Measurements from ENCODE around the gene SEC61A1. TPM values are rescaled to one million over a fixed set of nuclear protein-coding genes. Genes with fewer than 3 reads are reported as not detected.

SEC61A1 gene
- total RNA-seq, 1 experiment from 2014 or later: 394 TPM

DNA sequence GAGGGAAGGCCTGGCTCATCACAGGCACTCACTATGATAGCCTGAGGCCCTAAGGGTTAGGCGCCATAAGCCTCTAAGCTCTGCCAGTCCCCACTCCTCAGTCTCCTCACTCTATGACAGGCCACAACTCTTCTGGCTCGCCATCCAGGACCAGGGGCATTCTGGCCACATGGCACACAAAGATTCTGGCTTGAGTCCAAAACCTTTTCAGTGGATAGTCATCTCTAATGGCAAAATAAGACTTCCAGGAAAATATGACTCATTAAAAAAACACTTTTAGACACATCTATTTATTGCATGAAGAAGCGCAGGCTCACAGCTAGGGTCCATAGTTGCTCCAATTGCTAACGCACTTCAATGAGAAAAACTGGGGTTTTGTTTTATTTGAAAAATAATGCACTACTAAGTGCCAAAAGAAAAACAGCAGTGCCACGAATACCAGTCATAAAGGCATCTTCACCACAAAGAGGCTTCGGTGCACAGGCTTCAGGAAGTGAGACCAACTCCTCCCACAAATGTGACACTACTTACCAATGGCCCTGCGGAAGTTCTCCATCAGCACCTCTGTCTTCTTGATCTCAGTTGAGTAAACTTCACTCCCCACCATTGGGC lies 60.2 kb downstream of the SEC61A1 start:
- no peaks in the 10 kb centered on the region for H3K9me3 Mint-ChIP-seq (ENCODE audit: low read depth, unreplicated experiment)
- intact Hi-C loops (cut with micrococcal nuclease; ENCODE audit: unreplicated experiment): no loop called here
- no TSS peak for BruUV-seq (replicated peaks)
- no peak for DNase-seq
- H3K4me3 Mint-ChIP-seq (ENCODE audit: low read depth, unreplicated experiment): no peak overlapping the region
- peaks cover 28% of the 10 kb centered on the region for H3K4me1 Mint-ChIP-seq (ENCODE audit: low read depth, unreplicated experiment)
- H3K36me3 Mint-ChIP-seq (ENCODE audit: insufficient read depth, unreplicated experiment): peaks cover 41% of the 10 kb centered on the region
- no peak overlapping the region for H3K27ac Mint-ChIP-seq (ENCODE audit: unreplicated experiment)
- no peaks in the 10 kb centered on the region for H3K27me3 Mint-ChIP-seq (ENCODE audit: unreplicated experiment)
- CTCF ChIA-PET: interaction anchor here (0.7 kb wide), 1 partner anchor 18 kb away, joined by 3 read pairs; no protein-coding TSS in a partner anchor
- TF ChIP-seq, protein P1, sequence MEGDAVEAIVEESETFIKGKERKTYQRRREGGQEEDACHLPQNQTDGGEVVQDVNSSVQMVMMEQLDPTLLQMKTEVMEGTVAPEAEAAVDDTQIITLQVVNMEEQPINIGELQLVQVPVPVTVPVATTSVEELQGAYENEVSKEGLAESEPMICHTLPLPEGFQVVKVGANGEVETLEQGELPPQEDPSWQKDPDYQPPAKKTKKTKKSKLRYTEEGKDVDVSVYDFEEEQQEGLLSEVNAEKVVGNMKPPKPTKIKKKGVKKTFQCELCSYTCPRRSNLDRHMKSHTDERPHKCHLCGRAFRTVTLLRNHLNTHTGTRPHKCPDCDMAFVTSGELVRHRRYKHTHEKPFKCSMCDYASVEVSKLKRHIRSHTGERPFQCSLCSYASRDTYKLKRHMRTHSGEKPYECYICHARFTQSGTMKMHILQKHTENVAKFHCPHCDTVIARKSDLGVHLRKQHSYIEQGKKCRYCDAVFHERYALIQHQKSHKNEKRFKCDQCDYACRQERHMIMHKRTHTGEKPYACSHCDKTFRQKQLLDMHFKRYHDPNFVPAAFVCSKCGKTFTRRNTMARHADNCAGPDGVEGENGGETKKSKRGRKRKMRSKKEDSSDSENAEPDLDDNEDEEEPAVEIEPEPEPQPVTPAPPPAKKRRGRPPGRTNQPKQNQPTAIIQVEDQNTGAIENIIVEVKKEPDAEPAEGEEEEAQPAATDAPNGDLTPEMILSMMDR (IDR thresholded peaks at IDR 0.05; ENCODE audit: unreplicated experiment): no peak

DNA sequence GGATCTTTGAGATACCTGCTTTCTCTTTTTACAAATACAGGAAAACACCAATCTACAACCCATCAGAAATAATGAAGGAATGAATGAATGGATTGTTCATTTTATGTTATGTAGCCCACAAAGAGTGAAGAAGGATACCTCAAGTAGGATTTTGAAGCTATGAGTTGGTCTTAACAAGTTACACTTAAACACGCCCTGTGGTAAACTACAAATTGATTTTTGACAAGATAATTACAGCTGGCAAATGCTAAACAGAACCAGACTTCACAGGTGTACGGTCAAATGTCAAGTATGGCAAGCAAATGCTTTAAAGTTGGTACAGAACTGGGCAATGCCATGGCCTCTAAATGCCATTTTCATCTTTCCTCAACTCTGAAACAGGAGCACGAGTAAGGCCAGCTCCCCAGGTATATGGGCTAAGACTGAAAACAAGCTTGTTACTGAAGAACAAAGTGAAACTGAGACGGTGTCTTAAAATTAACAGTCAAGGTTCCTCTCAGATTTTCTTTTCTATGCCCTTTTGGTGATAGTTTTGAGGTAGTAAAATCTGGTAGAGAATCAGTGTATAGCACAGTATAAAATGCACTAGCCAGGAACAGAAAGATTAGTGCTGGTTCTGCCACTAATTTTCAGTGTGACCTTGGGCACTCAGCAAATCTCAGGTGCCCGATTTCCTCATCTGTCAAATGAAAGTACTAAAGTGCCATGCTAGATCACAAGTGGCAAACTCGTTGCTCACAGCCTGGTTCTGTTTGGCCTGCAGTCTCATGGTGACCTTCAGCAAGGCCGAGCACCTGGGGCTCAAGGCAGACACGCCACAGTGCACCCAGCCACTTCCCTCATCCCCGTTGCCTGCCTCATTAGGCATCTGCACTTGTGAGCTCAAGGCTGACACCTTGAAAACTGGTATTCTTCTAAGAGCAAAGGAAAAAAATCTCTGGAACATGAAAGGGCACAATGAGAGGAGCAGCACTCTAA lies 61.9 kb downstream of the SEC61A1 start:
- no peak overlapping the region for H3K27ac Mint-ChIP-seq (ENCODE audit: unreplicated experiment)
- no peak overlapping the region for H3K4me3 Mint-ChIP-seq (ENCODE audit: low read depth, unreplicated experiment)
- TF ChIP-seq, protein P1 (IDR thresholded peaks at IDR 0.05; ENCODE audit: unreplicated experiment): no peak
- no peaks in the 10 kb centered on the region for H3K9me3 Mint-ChIP-seq (ENCODE audit: low read depth, unreplicated experiment)
- no peak for DNase-seq
- peaks cover 41% of the 10 kb centered on the region for H3K4me1 Mint-ChIP-seq (ENCODE audit: low read depth, unreplicated experiment)
- CTCF ChIA-PET: interaction anchor here (1.3 kb wide), 1 partner anchor 9 kb away, joined by 7 read pairs; the partner anchor contains the start of gene RUVBL1
- no peaks in the 10 kb centered on the region for H3K27me3 Mint-ChIP-seq (ENCODE audit: unreplicated experiment)
- BruUV-seq (replicated peaks): no TSS peak
- H3K36me3 Mint-ChIP-seq (ENCODE audit: insufficient read depth, unreplicated experiment): peaks cover 55% of the 10 kb centered on the region
- intact Hi-C loops (cut with micrococcal nuclease; ENCODE audit: unreplicated experiment): no loop called here

Other genes starting within 250 kb of the SEC61A1 start
- gene MGLL, start 229.9 kb upstream of the SEC61A1 start, total RNA-seq (2022): 42.4 and 55.2 TPM in 2 replicates
- 0.07 TPM in 1 of 2 replicates, not detected in the other for gene KBTBD12, start 137.2 kb upstream of the SEC61A1 start, total RNA-seq (2022)
- 156 and 167 TPM in 2 replicates for gene RUVBL1, start 71.4 kb downstream of the SEC61A1 start, total RNA-seq (2022)
- gene EEFSEC, start 101.0 kb downstream of the SEC61A1 start, total RNA-seq (2022): 37.7 and 38.9 TPM in 2 replicates